Esophagus muscularis mucosa (tissue), 4 donors: Measurements from ENCODE around the gene SLITRK3.

ENCODE experiments used
- CTCF ChIP-seq, 3 experiments: fragments of 200-600 bp in 2 of 3; fragments of 450-650 bp in 1 of 3; sonication (generic) in 2 of 3; IDR thresholded peaks; one replicate each; pipeline ENCODE4 v1.5.1; 2017 to 2019; ENCODE audit warnings: antibody characterized with exemption in 3 of 3, mild to moderate bottlenecking in 2 of 3, moderate library complexity in 1 of 3
- EP300 ChIP-seq: sonication (generic); formaldehyde crosslinking; IDR thresholded peaks from one replicate; pipeline ENCODE4 v1.6.1; 2017; ENCODE audit warnings: antibody characterized with exemption
- POLR2A ChIP-seq: fragments of 450-650 bp; IDR thresholded peaks from one replicate; pipeline ENCODE4 v1.6.1; 2017; ENCODE audit warnings: antibody characterized with exemption, moderate library complexity, mild to moderate bottlenecking, low read depth
- POLR2AphosphoS5 ChIP-seq, 2 donors: sonication (generic); formaldehyde crosslinking; IDR thresholded peaks; one replicate each; pipeline ENCODE4 v1.6.1; 2017; ENCODE audit warnings: antibody characterized with exemption in 2 of 2

DNA sequence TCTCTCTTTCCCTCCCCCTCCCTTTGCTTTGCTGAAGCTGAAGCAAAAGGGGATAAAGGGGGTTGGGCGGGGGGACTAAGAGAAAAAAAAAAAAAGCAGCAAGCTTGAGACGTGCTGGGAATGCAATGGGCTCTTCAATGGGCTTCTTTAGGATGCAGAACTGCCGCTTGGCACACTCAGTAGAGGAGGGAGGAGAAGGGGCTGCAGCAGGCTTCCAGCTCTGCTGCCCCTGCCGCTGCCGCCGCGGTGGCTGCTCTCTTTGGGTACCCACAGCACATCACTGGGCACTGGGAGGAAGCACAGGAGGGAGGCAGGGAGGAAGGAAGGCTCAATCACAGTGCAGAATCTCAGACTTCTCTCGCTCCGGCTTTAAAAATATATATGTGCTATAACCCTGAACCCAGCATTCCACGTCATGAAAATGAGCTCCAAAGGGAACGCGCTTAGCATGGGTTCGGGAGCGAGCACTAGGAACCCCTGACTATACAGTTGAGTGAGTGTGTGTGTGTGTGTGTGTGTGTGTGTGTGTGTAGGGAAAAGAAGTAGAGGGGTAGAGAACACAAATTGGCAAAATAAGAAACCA is 3.5 kb downstream of the SLITRK3 start:
- TF ChIP-seq POLR2A, result no peak
- TF ChIP-seq CTCF (IDR thresholded peaks at IDR 0.05), result no peak
- TF ChIP-seq POLR2AphosphoS5 (IDR thresholded peaks at IDR 0.05), result no peak
- no peak for TF ChIP-seq EP300
